ENCODE results near the gene VEGFD.
A peak's percentile ranks its signal among the peaks of the same experiment; 100 is the strongest.

VEGFD gene

DNA sequence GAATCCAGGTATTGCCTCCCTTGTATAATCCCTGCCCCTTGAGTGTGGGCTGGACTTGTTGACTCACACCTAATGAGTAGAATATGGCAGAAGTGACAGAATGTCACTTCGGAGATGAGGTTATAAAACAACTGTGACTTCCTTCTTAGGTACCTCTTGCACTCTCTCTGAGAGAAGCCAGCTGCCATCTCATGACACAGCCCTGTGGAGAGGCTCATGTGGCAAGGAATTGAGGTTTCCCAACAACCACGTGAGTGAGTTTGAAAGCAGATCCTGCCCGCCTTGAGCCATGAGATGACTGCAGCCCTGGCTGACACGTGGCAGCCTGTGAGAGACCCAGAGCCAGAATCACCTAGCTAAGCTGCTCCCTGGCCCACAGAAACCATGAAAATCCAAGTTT lies 82.3 kb downstream of the VEGFD start:
- DNase-seq (ENCODE audit: low spot score), result no peak

- DNase-seq (ENCODE audit: low spot score), result peak; percentile 43
These were observed 84.0 kb downstream of the VEGFD start for GRCh38 chrX:15299941-15300851.

DNA sequence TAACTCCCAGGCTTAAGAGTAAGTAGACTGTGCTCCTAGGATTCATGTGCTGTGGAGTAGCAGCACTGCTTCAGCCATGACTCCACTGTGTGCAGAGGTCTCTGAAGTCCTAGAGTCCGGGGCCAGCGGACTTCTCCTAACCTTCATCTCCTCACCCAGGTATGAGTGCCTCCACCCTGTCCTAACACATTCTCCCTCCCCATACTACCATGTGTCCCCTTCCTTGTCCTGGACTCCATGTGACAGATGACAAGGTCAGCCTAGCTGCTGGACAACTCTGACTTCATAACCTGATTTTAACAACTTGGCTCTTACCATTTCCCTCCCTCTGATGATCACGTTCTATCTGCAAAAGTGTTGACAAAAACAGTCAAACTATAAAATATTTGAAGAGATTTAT lies 85.4 kb downstream of the VEGFD start:
- no peak for DNase-seq (ENCODE audit: low spot score)

DNA sequence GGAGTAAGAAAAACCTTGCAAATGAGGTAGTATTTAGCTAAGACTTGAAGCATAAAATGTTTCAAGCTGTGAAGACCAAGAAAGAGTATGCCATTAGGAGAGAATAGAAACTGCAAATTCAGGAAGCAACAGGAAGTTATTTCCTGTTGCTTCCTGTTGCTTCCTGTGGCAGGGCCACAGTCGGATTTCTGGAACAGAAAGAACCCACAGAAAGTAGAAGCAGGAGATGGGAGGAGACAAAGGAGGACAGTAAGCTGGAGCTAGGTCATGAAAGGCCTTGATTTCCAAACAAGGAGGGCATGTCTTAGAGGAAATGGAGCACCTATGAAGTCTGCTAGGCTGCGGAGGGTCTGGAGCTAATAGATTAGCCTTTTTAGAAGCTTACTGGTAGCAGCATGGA lies 86.0 kb downstream of the VEGFD start:
- no peak for DNase-seq (ENCODE audit: low spot score)
